HG03565 (cell line): ENCODE data around the gene TMEM171.

Source experiments
- ATAC-seq: cut with Tn5 transposase; IDR thresholded peaks from one replicate; pipeline ENCODE4 v1.9.1; 2021; ENCODE audit warnings: mild to moderate bottlenecking, moderate library complexity; ENCODE audit not compliant: unreplicated experiment

The TMEM171 gene

GRCh38 chr5:73120222-73121118, at the start of gene TMEM171:
Gene TMEM171, plus strand, starts transcription at chr5:73120575. Its CDS starts 2,799 bp downstream, at chr5:73123374.
- no peak for ATAC-seq

- no peak for ATAC-seq
Observed at GRCh38 chr5:73081093-73081492, 39.3 kb upstream of the TMEM171 start.

- no peak for ATAC-seq
Observed at GRCh38 chr5:73088026-73088425, 32.3 kb upstream of the TMEM171 start.

GRCh38 chr5:73093943-73094342, 26.4 kb upstream of the TMEM171 start:
- no peak for ATAC-seq

- no peak for ATAC-seq
Observed at GRCh38 chr5:73094415-73094814, 26.0 kb upstream of the TMEM171 start.

- no peak for ATAC-seq
Observed at GRCh38 chr5:73095564-73096238, 24.7 kb upstream of the TMEM171 start.

- ATAC-seq, result no peak
Observed at GRCh38 chr5:73096239-73096575, 24.2 kb upstream of the TMEM171 start.

- no peak for ATAC-seq
Observed at GRCh38 chr5:73097740-73098139, 22.6 kb upstream of the TMEM171 start.

GRCh38 chr5:73100109-73100508, 20.3 kb upstream of the TMEM171 start:
- ATAC-seq, result no peak

- no peak for ATAC-seq
Observed at GRCh38 chr5:73103870-73104299, 16.5 kb upstream of the TMEM171 start.

GRCh38 chr5:73104326-73104725, 16.0 kb upstream of the TMEM171 start:
- ATAC-seq, result no peak

GRCh38 chr5:73106335-73106734, 14.0 kb upstream of the TMEM171 start:
- ATAC-seq, result no peak

GRCh38 chr5:73110190-73110589, 10.2 kb upstream of the TMEM171 start:
- no peak for ATAC-seq

- no peak for ATAC-seq
Observed at GRCh38 chr5:73111536-73111935, 8.8 kb upstream of the TMEM171 start.

- no peak for ATAC-seq
Observed at GRCh38 chr5:73112359-73112758, 8.0 kb upstream of the TMEM171 start.

GRCh38 chr5:73114044-73114688, 6.2 kb upstream of the TMEM171 start:
- no peak for ATAC-seq

- no peak for ATAC-seq
Observed at GRCh38 chr5:73115399-73116051, 4.8 kb upstream of the TMEM171 start.

GRCh38 chr5:73116506-73116905, 3.9 kb upstream of the TMEM171 start:
- no peak for ATAC-seq

GRCh38 chr5:73117088-73117740, 3.2 kb upstream of the TMEM171 start:
- no peak for ATAC-seq

- ATAC-seq, result no peak
Observed at GRCh38 chr5:73118391-73118973, 1.9 kb upstream of the TMEM171 start.
